22Rv1 (cell line): ENCODE results near the gene GABBR1.

Experiments used
- CTCF ChIP-seq: fragments of 450-650 bp; IDR thresholded peaks from 2 replicates; pipeline ENCODE4 v1.5.1; 2017; ENCODE audit warnings: mild to moderate bottlenecking
- ZFX ChIP-seq: fragments of 450-650 bp; IDR thresholded peaks from 2 replicates; pipeline ENCODE4 v1.6.1; 2017; ENCODE audit warnings: antibody characterized with exemption, borderline replicate concordance

- TF ChIP-seq CTCF (no peak), ZFX (no peak)
Observed at GRCh38 chr6:29678114-29678513, 45.1 kb upstream of the GABBR1 start.
